H1 (cell line): ENCODE data around the gene TGFB1I1.
"Not testable (repeated sequence)": the region's sequence is repeated elsewhere in the genome, so short reads cannot be mapped to it uniquely, and the experiment has no call there.

ENCODE experiments used
- CTCF ChIP-seq, 3 experiments: IDR thresholded peaks; 1 replicate in 2 of 3; 2 replicates in 1 of 3; pipeline versions ENCODE4 v1.5.1 to v1.6.1; 2011; ENCODE audit warnings: low read length in 3 of 3, mild to moderate bottlenecking in 3 of 3, inconsistent platforms in 2 of 3, low read depth in 1 of 3, moderate library complexity in 1 of 3; ENCODE audit not compliant: insufficient read depth in 1 of 3; ENCODE audit errors: control extremely low read depth in 1 of 3
- EZH2 ChIP-seq: fragments of 200-600 bp; sonication (generic); IDR thresholded peaks from 2 replicates; pipeline ENCODE4 v1.7.1; 2012; ENCODE audit warnings: low read depth, mild to moderate bottlenecking, moderate library complexity, low read length, inconsistent platforms; ENCODE audit not compliant: severe bottlenecking
- SIRT6 ChIP-seq: IDR thresholded peaks from one replicate; pipeline ENCODE4 v1.7.1; 2012; ENCODE audit warnings: low read length, inconsistent platforms
- TF ChIP-seq, protein P1 (sequence below): IDR thresholded peaks from 2 replicates; pipeline ENCODE4 v1.6.1; 2012; ENCODE audit warnings: inconsistent platforms

- not testable (repeated sequence) for TF ChIP-seq SIRT6; EZH2; CTCF (IDR thresholded peaks at IDR 0.05; ENCODE audit: control extremely low read depth in 1 of 3, insufficient read depth in 1 of 3, low read depth in 1 of 3, low read length in 3 of 3)
- TF ChIP-seq, protein P1, sequence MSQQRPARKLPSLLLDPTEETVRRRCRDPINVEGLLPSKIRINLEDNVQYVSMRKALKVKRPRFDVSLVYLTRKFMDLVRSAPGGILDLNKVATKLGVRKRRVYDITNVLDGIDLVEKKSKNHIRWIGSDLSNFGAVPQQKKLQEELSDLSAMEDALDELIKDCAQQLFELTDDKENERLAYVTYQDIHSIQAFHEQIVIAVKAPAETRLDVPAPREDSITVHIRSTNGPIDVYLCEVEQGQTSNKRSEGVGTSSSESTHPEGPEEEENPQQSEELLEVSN = not testable (repeated sequence)
These were observed 12.1 kb downstream of the TGFB1I1 start for GRCh38 chr16:31484048-31484447.
